Spleen (tissue), 11 donors: ENCODE data around the gene ULBP2. TPM values are rescaled to one million over a fixed set of nuclear protein-coding genes. Genes with fewer than 3 reads are reported as not detected.

Experiments
- DNase-seq: peaks from one replicate; pipeline ENCODE4 v3.0.0-alpha.2; 2020
- H3K27ac ChIP-seq, 8 donors: fragments of 200-600 bp; sonication (generic) in 7 of 8; 1 replicate in 4 of 8; 2 replicates in 4 of 8; pipeline versions ENCODE4 v1.5.0 to v1.8.0; 2016 to 2021; ENCODE audit warnings: inconsistent platforms in 4 of 8, mild to moderate bottlenecking in 4 of 8, moderate library complexity in 1 of 8
- H3K27me3 ChIP-seq, 7 donors: fragments of 200-600 bp; sonication (generic) in 6 of 7; replicated peaks in 1 of 7; 1 replicate in 4 of 7; 2 replicates in 3 of 7; pipeline versions ENCODE4 v1.5.0 to v1.8.0; 2016 to 2021; ENCODE audit warnings: inconsistent platforms in 3 of 7, mild to moderate bottlenecking in 1 of 7
- H3K36me3 ChIP-seq, 6 donors: fragments of 200-600 bp; sonication (generic) in 5 of 6; 1 replicate in 4 of 6; 2 replicates in 2 of 6; pipeline versions ENCODE4 v1.5.0 to v1.8.0; 2016 to 2021; ENCODE audit warnings: inconsistent platforms in 2 of 6
- H3K4me1 ChIP-seq, 6 donors: fragments of 200-600 bp; sonication (generic) in 5 of 6; 1 replicate in 3 of 6; 2 replicates in 3 of 6; pipeline versions ENCODE4 v1.5.0 to v1.8.0; 2016 to 2021; ENCODE audit warnings: inconsistent platforms in 3 of 6
- H3K4me3 ChIP-seq, 8 donors: fragments of 200-600 bp; sonication (generic) in 7 of 8; 1 replicate in 4 of 8; 2 replicates in 4 of 8; pipeline versions ENCODE4 v1.5.0 to v1.8.0; 2016 to 2021; ENCODE audit warnings: inconsistent platforms in 4 of 8, mild to moderate bottlenecking in 4 of 8, moderate library complexity in 2 of 8
- H3K9me3 ChIP-seq, 8 donors: fragments of 200-600 bp; sonication (generic) in 7 of 8; 1 replicate in 4 of 8; 2 replicates in 4 of 8; pipeline versions ENCODE4 v1.5.0 to v1.8.0; 2016 to 2021; ENCODE audit warnings: inconsistent platforms in 4 of 8
- CTCF ChIP-seq, 11 experiments: fragments of 200-600 bp in 7 of 11; fragments of 450-650 bp in 4 of 11; sonication (generic) in 4 of 11; IDR thresholded peaks in 8 of 11; conservative IDR thresholded peaks in 3 of 11; 1 replicate in 7 of 11; 2 replicates in 4 of 11; pipeline versions ENCODE4 v1.4.0 to v1.8.0; 2016 to 2021; ENCODE audit warnings: antibody characterized with exemption in 11 of 11, inconsistent platforms in 4 of 11, mild to moderate bottlenecking in 1 of 11
- POLR2A ChIP-seq, 3 donors: fragments of 450-650 bp; IDR thresholded peaks; one replicate each; pipeline ENCODE4 v1.5.1; 2017; ENCODE audit warnings: antibody characterized with exemption in 3 of 3, mild to moderate bottlenecking in 1 of 3
- POLR2AphosphoS5 ChIP-seq, 3 donors: sonication (generic); formaldehyde crosslinking; IDR thresholded peaks; one replicate each; pipeline ENCODE4 v1.5.1; 2017; ENCODE audit warnings: antibody characterized with exemption in 3 of 3
- WGBS, 5 donors: extraction: QIAGEN DNeasy Blood & Tissue Kit in 3 of 5; methylation state at CpG; one replicate each; pipeline versions ENCODE4 v1.1.5 to v1.1.7; 2013 to 2018; 5-methylcytosine and 5-hydroxymethylcytosine counted together
- intact Hi-C: fragments of 100-400 bp; cut with DNase I; formaldehyde crosslinking; loops from one replicate; pipeline ENCODE4 v1.15.0; 2023; ENCODE audit warnings: low total_unique reads
- polyA plus RNA-seq, 3 donors: library from polyadenylated mRNA; stranded (reverse); fragments of 200-250 nt; gene quantifications; one replicate each; pipeline ENCODE4 v1.2.1, GENCODE V29; 2013
- total RNA-seq, 7 donors: library from RNA; depleted of rRNA in 3 of 7; stranded (reverse); fragments of >200 nt in 3 of 7; fragmentation: NEBNext Ultra II Directional in 4 of 7; extraction: Animal tissue kit (Norgen Biotek cat#: 25700) in 4 of 7; gene quantifications; one replicate each; pipeline versions ENCODE4 v1.1.0 to v1.2.1, GENCODE V29; 2016 to 2021
- donor health status: healthy with polysubstance abuse.
- donor health status: DM: no; HTN: no; CAD: no; lungs with moderate emphysema.
- donor health status: DM: no; HTN: no; CAD: no.
- donor health status: Bipolar disorder and iron deficiency.
- donor health status: healthy.
- donor health status: DM: no; HTN: no; CAD: no.
- donor health status: DM: yes; HTN: yes; CAD: no.

Gene ULBP2
- total and polyA plus RNA-seq, 10 donors = 0.10 to 0.30 (median 0.20) TPM; not detected in 7

DNA sequence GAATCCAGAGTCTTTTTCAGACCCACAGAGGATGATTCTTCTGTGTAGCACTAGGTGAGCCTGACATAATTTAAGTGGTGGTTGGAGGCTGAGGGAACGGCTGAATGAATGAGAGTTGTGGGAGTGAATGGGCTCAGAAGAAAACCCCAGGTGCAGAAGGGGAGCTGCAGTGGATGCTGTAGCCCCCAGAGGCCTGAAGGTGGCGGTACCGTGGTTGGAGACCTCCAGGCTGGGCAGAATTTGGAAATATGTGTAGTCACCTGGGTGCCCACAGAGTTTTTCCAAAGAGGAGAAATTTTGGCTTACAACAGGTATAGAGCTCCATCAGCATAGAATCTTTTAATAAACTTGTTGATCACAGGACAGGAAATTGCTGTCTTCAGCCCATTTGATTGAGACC, 12.4 kb upstream of the ULBP2 start:
- intact Hi-C loops = no loop called here
- no peak for DNase-seq
- Histone ChIP-seq H3K27me3 (peaks cover 0 to 98% (median 44%) of the 10 kb centered on the region in 7 donors), H3K9me3 (no peaks in the 10 kb centered on the region), H3K4me1 (peaks cover 0 to 20% (median 16%) of the 10 kb centered on the region in 6 donors), H3K4me3 (no peak overlapping the region), H3K27ac (no peak overlapping the region), H3K36me3 (no peaks in the 10 kb centered on the region)
- WGBS, 5 donors = 4 to 10% (median 7%) methylated on average over 3 of the region's 3 CpGs
- TF ChIP-seq POLR2A (IDR thresholded peaks at IDR 0.05) = no peak
- TF ChIP-seq CTCF (IDR thresholded peaks at IDR 0.05 in 8 of 11, conservative IDR thresholded peaks at IDR 0.05 in 3 of 11) = peak in 3 of 11 experiments; percentile 27 to 43 (median 38)

- intact Hi-C loops = no loop called here
- peaks cover 2 to 98% (median 60%) of the 10 kb centered on the region in 7 donors for H3K27me3 ChIP-seq
Measured at GRCh38 chr6:149931501-149931900, 10.3 kb upstream of the ULBP2 start.

DNA sequence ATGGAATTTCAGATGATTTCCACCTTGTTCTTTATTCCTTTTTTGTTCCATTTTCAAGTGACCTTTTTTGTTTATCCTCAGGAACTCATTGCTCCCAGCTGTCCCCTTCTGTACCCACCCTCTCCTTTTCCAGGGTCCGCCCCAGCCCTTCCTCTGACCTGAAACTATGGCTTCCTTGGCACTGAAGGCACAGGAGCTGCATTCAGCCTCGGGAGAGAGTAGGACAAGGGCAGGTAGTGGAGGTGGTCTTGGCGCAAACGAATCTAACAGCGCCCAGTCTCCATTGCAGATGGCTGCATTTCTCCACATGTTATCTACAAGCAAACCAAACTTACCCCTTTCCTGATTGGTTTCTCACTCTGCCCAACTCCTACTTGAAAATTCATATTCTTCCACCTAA, 8.8 kb upstream of the ULBP2 start:
- H3K9me3 ChIP-seq = no peaks in the 10 kb centered on the region
- peaks cover 2 to 99% (median 74%) of the 10 kb centered on the region in 7 donors for H3K27me3 ChIP-seq
- no peak overlapping the region for H3K27ac ChIP-seq
- H3K36me3 ChIP-seq = no peaks in the 10 kb centered on the region
- no peak overlapping the region for H3K4me3 ChIP-seq
- DNase-seq = no peak
- peaks cover 0 to 9% (median under 1%) of the 10 kb centered on the region in 6 donors for H3K4me1 ChIP-seq
- no peak for TF ChIP-seq POLR2AphosphoS5 (IDR thresholded peaks at IDR 0.05)
- TF ChIP-seq CTCF (IDR thresholded peaks at IDR 0.05 in 8 of 11, conservative IDR thresholded peaks at IDR 0.05 in 3 of 11) = no peak
- no peak for TF ChIP-seq POLR2A (IDR thresholded peaks at IDR 0.05)
- intact Hi-C loops = no loop called here
- WGBS, 5 donors = 43 to 57% (median 49%) methylated on average over 5 of the region's 5 CpGs

More at GRCh38 chr6:149931501-149931900, 10.3 kb upstream of the ULBP2 start:
- 67 to 73% (median 69%) methylated on average over 6 of the region's 6 CpGs for WGBS, 5 donors
- DNase-seq = no peak
- no peak overlapping the region for H3K27ac ChIP-seq
- H3K4me3 ChIP-seq = no peak overlapping the region
- TF ChIP-seq CTCF (IDR thresholded peaks at IDR 0.05 in 8 of 11, conservative IDR thresholded peaks at IDR 0.05 in 3 of 11) = no peak
- no peak for TF ChIP-seq POLR2AphosphoS5 (IDR thresholded peaks at IDR 0.05)
- TF ChIP-seq POLR2A (IDR thresholded peaks at IDR 0.05) = no peak
- H3K36me3 ChIP-seq = no peaks in the 10 kb centered on the region
- H3K4me1 ChIP-seq = peaks cover 0 to 4% (median under 1%) of the 10 kb centered on the region in 6 donors
- no peaks in the 10 kb centered on the region for H3K9me3 ChIP-seq

DNA sequence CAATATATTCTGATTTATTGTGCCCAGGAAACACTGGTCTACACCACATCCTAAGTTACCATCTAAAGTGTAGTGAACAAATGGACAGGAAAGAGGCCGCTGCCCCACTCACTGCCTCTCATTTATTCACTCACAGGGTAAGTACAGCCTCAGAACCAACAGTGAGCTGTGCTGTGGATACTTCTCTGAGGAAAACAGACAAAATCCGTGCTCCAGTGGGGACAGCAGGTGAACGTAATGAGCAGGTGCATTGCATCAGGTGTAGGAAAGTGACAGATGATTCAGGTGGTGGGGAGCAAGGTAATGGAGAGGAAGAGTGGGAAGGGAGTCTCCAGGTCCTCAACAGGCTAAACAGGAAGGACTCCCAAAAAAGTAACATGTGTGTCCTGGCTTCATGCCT, 8.4 kb upstream of the ULBP2 start:
- no peak for DNase-seq
- Histone ChIP-seq H3K4me1 (peaks cover 3 to 14% (median 5%) of the 10 kb centered on the region in 6 donors), H3K9me3 (no peaks in the 10 kb centered on the region), H3K4me3 (no peak overlapping the region), H3K27me3 (peaks cover 2 to 100% (median 78%) of the 10 kb centered on the region in 7 donors), H3K36me3 (no peaks in the 10 kb centered on the region), H3K27ac (no peak overlapping the region)
- intact Hi-C loops = no loop called here
- TF ChIP-seq CTCF (IDR thresholded peaks at IDR 0.05 in 8 of 11, conservative IDR thresholded peaks at IDR 0.05 in 3 of 11) (no peak), POLR2AphosphoS5 (IDR thresholded peaks at IDR 0.05) (no peak), POLR2A (IDR thresholded peaks at IDR 0.05) (no peak)
- 20 to 33% (median 29%) methylated on average over 3 of the region's 3 CpGs for WGBS, 5 donors
